SK-N-SH (cell line): ENCODE measurements around the gene ESRRG.

Experiments used
- CHD2 ChIP-seq: fragments of 150-350 bp; IDR thresholded peaks from 2 replicates; pipeline ENCODE4 v1.6.1; 2018; ENCODE audit warnings: low read length; ENCODE audit not compliant: partially characterized antibody
- CTCF ChIP-seq: fragments of 200-600 bp; sonication (generic); IDR thresholded peaks from 2 replicates; pipeline ENCODE4 v1.6.1; 2017; ENCODE audit warnings: antibody characterized with exemption, mild to moderate bottlenecking, moderate library complexity
- EP300 ChIP-seq, 2 experiments: IDR thresholded peaks; 2 replicates each; pipeline versions ENCODE4 v1.4.0 to v1.6.1; 2012; ENCODE audit warnings: borderline replicate concordance in 1 of 2, low read depth in 1 of 2, low read length in 1 of 2
- GABPA ChIP-seq: IDR thresholded peaks from 2 replicates; pipeline ENCODE4 v1.4.0; 2012; ENCODE audit warnings: low read depth, mild to moderate bottlenecking
- GATA2 ChIP-seq: sonication (generic); formaldehyde crosslinking; IDR thresholded peaks from 2 replicates; pipeline ENCODE4 v1.5.0; 2020; ENCODE audit warnings: mild to moderate bottlenecking, missing genetic modification reagents
- MEF2A ChIP-seq: IDR thresholded peaks from 2 replicates; pipeline ENCODE4 v1.4.0; 2012; ENCODE audit warnings: low read depth, borderline replicate concordance
- MXI1 ChIP-seq: IDR thresholded peaks from 2 replicates; pipeline ENCODE4 v1.6.1; 2012; ENCODE audit warnings: mild to moderate bottlenecking, low read depth, low read length, improper control_type of control experiment
- NFIC ChIP-seq: IDR thresholded peaks from 2 replicates; pipeline ENCODE4 v1.4.0; 2012; ENCODE audit warnings: borderline replicate concordance
- POLR2AphosphoS5 ChIP-seq: IDR thresholded peaks from 2 replicates; pipeline ENCODE4 v1.6.1; 2012; ENCODE audit warnings: low read depth, low read length
- RAD21 ChIP-seq: IDR thresholded peaks from 2 replicates; pipeline ENCODE4 v1.6.1; 2012; ENCODE audit warnings: mild to moderate bottlenecking, low read length
- REST ChIP-seq: IDR thresholded peaks from 2 replicates; pipeline ENCODE4 v1.6.1; 2012; ENCODE audit warnings: mild to moderate bottlenecking, low read depth, low read length, moderate library complexity
- SIN3A ChIP-seq: IDR thresholded peaks from 2 replicates; pipeline ENCODE4 v1.6.1; 2012; ENCODE audit warnings: low read depth, mild to moderate bottlenecking, low read length, moderate library complexity, borderline replicate concordance
- SMC3 ChIP-seq: IDR thresholded peaks from 2 replicates; pipeline ENCODE4 v1.6.1; 2012; ENCODE audit warnings: low read depth, low read length, improper control_type of control experiment
- YY1 ChIP-seq: IDR thresholded peaks from 2 replicates; pipeline ENCODE4 v1.4.0; 2012; ENCODE audit warnings: low read depth, mild to moderate bottlenecking

- TF ChIP-seq YY1 (no peak), CTCF (no peak), EP300 (IDR thresholded peaks at IDR 0.05; ENCODE audit: borderline replicate concordance in 1 of 2, low read depth in 1 of 2, low read length in 1 of 2) (no peak), REST (no peak), SMC3 (no peak), NFIC (no peak), RAD21 (no peak), SIN3A (no peak), MEF2A (no peak), MXI1 (no peak), GATA2 (CRISPR knock-in tag) (no peak), CHD2 (no peak), GABPA (no peak), POLR2AphosphoS5 (no peak)
These were observed 238.2 kb downstream of the ESRRG start for GRCh38 chr1:216485042-216485441.
